Inflammatory macrophage (primary cell): ENCODE measurements around the gene SCNN1A.

Source experiments
- DNase-seq, 2 donors: peaks; one replicate each; pipeline ENCODE4 v3.0.0-alpha.2; 2020 to 2022
- total RNA-seq, 18 experiments: gene quantifications; one replicate each; lab custom pipeline; 2026; ENCODE audit warnings: mixed read lengths in 6 of 18, inconsistent platforms in 2 of 18; lab: John Stamatoyannopoulos, UW

Gene SCNN1A
- total RNA-seq, result 0 to 0.65 (median 0.27) reads per million in 18 experiments

DNA sequence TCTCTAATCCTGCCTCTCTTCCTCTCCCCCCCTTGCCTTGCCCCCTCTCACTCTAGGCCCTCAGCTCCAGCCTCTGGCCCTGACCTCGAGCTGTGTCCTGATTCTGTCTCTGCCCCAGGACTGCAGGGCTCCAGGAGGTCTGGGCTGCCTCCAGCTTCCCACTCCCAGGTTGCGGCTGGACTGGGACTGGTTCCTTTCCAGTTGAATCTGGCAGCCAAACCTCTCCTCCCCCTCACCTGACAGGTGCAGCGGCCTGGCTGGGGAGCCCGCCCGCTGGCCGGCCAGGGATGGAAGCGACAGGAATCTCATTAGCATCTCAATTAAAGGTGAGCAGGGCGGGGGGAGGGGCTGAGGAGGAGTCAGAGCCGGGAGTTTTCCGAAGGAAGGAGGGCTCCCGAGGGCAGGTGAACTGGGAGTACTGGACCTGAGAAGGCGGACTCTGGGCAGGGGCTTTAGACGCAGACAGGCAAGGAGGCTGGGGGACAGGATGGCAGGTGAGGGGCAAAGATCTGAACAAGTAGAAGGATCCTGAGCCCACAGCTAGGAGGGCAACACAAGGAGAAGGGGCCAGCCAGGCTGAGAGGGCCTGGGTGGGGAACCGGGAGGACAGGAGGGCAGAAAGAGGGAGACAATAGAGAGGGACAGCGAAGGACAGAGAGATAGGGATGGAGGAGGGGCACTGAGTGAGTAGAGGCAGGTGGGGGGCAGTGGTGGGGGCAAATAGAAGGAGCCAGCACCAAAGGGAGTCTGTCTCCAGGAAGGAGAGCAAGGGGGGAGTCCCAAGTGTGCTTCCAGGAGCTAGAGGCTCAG is at the start of gene SCNN1A:
SCNN1A (minus strand) TSS at position 295 of the 810 bp plus-strand sequence. CDS start 780 bp downstream, outside the sequence.
- DNase-seq, result no peak

- DNase-seq, result no peak
These were observed 49.5 kb upstream of the SCNN1A start for GRCh38 chr12:6424866-6425265.

DNA sequence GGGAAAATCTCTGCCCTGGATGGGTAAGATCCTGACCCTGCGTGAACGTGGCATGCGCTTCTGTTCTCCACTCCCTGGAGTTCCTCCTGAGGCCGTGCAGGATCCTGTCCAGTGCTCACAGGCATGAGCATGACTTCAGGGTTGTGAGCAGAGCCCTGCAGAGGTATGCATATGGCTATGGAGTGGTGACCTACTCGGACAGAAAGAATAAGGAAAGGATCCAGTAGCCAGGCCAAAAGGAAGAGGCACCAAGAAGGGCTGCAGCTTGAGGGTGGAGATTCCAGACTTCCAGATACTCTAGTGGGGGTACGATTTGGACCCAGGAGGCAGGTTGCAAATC is 48.6 kb upstream of the SCNN1A start:
- DNase-seq, result no peak

DNA sequence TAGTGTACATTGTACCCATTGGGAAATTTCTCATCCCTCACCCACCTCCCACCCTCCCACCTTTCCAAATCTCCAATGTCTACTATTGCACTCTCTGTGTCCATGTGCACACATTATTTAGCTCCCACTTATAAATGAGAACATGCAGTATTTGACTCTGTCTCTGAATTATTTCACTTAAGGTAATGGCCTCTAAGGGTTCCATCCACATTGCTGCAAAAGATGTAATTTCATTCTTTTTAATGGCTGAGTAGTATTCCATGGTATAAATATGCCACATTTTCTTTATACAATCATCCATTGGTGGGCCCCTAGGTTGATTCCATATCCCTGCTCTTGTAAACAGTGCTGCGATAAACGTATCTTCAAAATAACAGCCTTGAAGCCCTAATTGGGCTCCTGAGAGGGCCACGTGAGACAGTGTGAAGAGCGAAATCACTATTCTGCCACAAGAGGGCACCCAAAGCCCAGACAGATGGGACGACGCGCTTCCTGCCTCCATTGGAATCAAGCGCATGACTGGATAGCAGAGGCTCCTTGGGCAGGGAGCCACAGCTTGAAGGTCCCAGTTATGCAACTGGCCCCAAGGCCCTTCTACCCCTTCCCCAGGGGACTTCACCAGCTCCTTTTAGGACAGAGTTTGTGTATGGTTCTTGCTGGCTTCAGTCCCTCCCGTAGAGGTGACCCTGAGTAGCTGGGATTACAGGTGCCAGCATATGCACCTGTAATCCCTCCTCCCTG is 48.1 kb upstream of the SCNN1A start:
- DNase-seq, result peak; percentile 94 to 96

DNA sequence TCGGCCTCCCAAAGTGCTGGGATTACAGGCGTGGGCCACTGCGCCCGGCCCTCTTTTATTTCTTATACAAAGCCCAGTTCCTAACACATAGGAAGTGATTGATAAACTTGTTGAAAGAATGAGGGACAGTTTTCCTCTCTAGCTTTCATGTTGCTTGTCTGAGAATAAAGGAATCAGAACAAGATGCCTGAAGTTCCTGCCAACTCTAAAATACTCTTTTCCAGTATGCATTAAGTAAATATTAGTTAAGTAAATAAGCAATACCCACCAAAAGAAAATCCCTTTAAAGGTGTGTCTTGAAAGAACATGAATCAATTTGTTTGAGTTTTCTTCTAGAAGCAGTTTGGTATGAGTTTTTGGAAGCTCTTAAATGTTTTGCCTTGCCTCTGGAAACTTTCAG is 45.0 kb upstream of the SCNN1A start:
- no peak for DNase-seq

DNA sequence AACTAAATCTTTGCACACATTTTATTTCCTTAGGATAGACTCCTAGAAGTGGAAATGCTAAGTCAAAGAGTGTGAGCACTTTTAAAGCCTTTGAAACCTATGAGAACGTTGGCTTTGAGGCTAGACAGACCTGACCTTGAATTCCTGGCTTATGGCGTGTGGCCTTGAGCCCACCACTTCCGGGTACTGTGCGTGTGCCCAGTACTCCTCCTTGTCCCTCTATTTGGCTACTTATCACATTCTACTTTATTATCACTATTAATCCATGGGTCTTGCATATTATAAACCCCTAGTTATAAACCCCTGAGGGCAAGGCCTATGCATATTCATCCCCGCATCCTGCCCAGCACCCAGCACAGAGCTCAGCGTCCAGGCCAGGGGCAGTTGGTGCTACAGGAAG is 43.4 kb upstream of the SCNN1A start:
- DNase-seq, result no peak

DNA sequence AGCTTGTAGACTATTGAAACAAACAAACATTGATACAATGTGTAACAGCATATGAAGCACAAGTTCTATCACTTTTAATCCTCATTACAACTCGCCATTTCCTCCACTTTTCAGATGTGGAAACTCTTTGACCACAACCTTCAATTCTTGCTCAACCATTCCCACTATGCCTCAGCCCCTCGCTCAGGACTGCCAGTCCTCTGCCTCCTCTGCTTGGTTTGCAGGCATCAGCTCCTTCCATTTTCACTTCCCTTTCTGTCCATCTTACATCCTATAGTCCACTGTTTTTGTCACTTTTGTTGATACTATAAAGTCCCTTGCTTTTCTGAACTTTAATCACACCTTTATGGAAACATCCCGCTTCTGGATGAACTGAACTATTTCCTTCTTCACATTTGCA is 41.2 kb upstream of the SCNN1A start:
- peak; percentile 75 to 86 for DNase-seq

DNA sequence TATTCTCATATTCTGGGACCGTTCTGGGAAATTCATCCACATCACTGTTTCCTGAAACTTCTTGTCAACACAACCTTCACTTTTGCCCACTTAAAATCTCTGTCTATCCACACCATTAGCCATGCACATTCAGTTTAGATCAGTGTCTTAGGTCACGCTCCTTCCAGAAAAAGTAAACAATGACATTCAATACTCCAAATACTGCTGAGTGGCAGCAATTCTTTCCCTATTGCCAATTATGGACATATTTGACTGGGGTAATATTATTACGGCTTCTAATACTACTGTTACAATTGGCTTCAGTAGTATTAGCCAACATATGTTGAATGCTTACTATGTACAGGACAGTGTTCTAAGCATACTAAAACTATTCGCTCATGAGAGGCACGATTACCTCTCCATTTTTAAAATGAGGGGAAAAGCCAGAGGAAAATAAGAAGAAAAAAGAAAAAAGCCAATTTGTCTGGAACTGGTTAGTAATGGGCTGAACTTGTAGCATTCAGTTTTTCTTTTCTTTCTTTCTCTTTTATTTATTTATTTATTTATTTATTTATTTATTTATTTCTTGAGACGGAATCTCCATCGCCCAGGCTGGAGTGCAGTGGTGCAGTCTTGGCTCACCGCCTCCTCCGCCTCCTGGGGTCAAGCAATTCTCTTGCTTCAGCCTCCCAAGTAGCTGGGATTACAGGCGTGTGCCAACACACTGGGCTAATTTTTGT is 32.0 kb upstream of the SCNN1A start:
- no peak for DNase-seq

- DNase-seq, result no peak
These were observed 30.6 kb upstream of the SCNN1A start for GRCh38 chr12:6405963-6406362.

DNA sequence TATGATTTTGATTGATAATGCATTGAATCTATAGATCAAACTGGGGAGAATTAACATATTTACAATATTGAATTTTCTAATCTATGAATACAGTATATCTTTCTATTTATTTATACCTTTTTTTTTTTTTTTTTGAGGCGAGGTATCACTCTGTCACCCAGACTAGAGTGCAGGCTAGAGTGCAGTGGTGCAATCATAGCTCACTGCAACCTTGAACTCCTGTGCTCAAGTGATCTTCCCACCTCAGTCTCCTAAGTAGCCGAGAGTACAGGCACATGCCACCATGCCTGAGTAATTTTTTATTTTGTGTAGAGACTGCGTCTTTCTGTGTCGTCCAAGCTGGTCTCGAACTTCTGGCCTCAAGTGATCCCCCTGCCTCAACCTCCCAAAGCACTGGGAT is 29.0 kb upstream of the SCNN1A start:
- DNase-seq, result no peak

DNA sequence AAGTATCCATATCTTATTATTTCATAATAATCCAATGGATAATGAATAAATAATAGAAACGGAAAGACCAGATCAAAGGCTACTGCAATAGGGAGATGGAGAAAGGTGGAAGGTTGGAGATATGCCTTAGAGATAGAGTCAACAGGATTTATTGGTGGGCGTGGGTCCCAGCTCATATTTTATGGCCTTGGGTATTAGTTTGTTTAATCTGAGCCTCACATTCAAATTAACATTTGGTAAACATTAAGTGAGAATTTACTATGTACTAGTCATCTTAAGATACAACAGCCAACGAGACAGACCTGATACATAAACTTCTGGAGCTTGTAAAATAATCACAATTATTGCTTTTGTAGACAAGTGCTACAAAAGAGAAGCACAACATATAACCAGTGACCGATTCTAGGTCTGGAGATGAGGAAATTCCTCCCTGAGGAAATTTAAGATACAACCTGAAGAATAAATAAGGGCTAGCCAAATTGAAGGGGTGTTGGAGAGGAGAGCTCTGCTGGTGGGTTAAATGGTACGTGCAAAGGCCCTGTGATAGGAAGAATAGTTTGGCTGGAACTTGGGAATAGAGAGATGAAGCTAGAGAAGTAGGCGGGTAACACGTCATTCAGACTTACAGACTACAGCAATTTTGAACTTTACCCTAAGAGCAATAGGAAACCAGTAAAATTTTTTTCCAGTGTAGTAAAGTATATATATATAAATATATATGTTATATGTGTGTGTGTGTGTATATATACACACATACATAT is 24.7 kb upstream of the SCNN1A start:
- no peak for DNase-seq

DNA sequence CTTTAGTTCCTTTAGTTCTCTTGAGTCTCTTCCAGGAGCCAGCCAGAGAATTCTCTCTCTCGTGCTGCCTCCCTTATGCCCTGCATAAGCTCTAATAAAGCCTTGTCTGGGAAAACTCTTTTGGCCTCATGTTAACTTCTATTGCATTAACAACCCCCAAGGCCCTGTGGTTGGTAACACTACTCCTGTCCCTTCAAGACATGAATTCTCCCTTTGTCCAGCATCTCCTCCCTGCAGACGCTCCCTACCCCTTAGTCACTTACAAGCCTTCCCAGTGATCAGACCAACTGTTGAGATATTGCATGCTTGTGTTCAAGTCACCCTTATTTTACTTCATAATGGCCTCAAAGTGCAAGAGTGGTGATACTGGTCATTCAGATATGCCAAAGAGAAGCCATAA is 20.7 kb upstream of the SCNN1A start:
- DNase-seq, result no peak

- DNase-seq, result peak; percentile 18 to 30
These were observed 19.0 kb upstream of the SCNN1A start for GRCh38 chr12:6394398-6394797.

DNA sequence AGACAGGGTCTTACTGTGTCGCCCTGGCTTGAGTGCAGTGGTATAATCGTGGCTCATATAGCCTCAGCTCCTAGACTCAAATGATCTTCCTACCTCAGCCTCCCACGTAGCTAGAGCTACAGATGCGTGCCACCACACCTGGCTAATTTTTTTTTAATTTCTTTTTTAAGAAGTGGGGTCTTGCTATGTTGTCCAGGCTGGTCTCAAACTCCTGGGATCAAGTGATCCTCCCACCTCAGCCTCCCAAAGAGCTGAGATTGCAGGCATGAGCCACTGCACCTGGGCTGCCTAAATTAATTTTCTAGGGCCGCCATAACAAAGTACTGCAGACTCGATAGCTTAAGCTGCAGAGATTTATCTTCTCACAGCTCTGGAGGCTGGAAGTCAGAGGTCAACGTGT is 17.7 kb upstream of the SCNN1A start:
- DNase-seq, result no peak

DNA sequence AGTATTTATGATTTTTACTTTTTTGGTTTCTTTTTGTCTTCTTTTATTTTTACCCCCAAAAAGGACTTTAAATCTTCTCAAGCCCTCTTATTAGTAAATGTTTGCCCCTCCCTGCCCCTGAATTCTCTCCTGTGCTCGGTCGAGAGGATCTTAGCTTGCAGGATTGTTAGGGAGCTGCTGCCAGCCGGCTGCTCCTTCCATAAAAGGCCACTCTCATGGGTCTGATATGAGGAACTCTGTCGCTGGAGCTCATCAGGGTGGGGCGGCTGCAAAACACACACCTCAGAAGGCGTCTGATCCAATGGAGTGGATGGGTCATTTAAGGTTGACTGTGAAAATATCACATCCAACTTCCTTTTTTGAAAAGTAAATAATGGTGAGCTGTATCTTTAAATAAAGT is 17.1 kb upstream of the SCNN1A start:
- DNase-seq, result peak; percentile 60 to 61

DNA sequence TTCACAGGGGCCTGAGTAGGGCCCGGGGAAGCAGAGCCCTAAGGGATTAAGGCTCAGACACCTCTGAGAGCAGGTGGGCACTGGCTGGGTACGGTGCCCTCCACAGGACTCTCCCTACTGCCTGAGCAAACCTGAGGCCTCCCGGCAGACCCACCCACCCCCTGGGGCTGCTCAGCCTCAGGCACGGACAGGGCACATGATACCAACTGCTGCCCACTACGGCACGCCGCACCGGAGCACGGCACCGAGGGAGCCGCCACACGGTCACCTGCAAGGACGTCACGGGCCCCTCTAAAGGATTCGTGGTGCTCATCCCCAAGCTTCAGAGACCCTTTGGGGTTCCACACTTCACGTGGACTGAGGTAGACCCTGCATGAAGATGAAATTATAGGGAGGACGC is 15.7 kb upstream of the SCNN1A start:
- no peak for DNase-seq

GRCh38 chr12:6390084-6390799 is 14.9 kb upstream of the SCNN1A start:
- no peak for DNase-seq

GRCh38 chr12:6387541-6387940 is 12.2 kb upstream of the SCNN1A start:
- DNase-seq, result no peak

DNA sequence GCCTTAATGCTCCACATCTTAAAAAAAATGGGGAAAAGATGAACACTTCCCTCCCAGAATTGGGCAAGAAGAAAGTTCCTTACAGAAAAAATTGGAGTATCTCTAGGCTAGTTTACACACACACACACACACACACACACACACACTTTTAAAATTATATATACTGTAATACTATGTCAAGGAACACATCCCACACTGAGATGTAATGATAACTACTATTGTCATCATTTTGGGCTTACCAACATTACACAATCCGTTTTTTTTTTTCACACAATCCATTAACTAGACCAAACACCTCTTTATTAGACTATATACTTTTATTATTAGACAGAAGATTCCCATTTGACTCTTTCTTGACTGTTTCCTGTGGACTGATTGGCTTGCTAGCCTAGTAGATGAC is 11.1 kb upstream of the SCNN1A start:
- no peak for DNase-seq

DNA sequence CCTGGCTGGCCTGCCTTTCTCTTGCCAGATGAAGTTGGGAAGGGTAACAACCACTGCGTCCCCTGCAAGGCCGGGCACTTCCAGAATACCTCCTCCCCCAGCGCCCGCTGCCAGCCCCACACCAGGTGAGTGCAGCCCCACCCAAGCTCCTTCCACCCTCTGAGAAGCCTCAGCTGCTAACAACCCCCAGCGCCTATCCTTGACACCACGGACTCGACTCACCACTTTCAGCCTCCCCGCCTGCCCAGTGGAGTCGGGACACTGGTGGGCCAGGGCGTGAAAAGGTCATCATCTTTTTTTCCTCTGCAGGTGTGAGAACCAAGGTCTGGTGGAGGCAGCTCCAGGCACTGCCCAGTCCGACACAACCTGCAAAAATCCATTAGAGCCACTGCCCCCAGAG is 10.7 kb upstream of the SCNN1A start:
- no peak for DNase-seq

- DNase-seq, result no peak
These were observed 9.4 kb upstream of the SCNN1A start for GRCh38 chr12:6384499-6385436.
